Measurements from ENCODE around the gene DNASE2.

GRCh38 chr19:12885749-12886650 is 4.8 kb upstream of the DNASE2 start:
- TF ChIP-seq CTCF (conservative IDR thresholded peaks at IDR 0.05) (peak; percentile 70; the same call in 1 of the 2 replicates), ZFX (IDR thresholded peaks at IDR 0.05) (no peak)
